WTC11 (cell line): ENCODE results near the gene KIRREL2. TPM values are rescaled to one million over a fixed set of nuclear protein-coding genes. Genes with fewer than 3 reads are reported as not detected.
A peak's percentile ranks its signal among the peaks of the same experiment; 100 is the strongest.

ENCODE experiments used
- ATAC-seq: fragments of 200-7000 bp; cut with Tn5 transposase; 2 replicates; pipeline ENCODE4 v1.10.0; 2021; ENCODE audit warnings: mild to moderate bottlenecking, moderate library complexity
- CTCF ChIA-PET: fragments of 300-600 bp; sonication (Branson Sonifier 250); formaldehyde crosslinking; loops from one replicate; lab custom pipeline; 2021; ENCODE audit warnings: antibody characterized with exemption; lab: Charles Lee
- POLR2A ChIA-PET: fragments of 350-600 bp; sonication (Branson Sonifier 250); formaldehyde crosslinking; loops from one replicate; lab custom pipeline; 2021; ENCODE audit warnings: antibody characterized with exemption; lab: Charles Lee
- DNase-seq: peaks from one replicate; pipeline ENCODE4 v3.0.0; 2021; ENCODE audit warnings: low spot score
- H3K27ac Mint-ChIP-seq: 2 replicates; pipeline ENCODE4 v1.8.0; 2021; ENCODE audit warnings: mixed read lengths
- H3K27me3 Mint-ChIP-seq: 2 replicates; pipeline ENCODE4 v1.8.0; 2021; ENCODE audit warnings: low read depth, mild to moderate bottlenecking, moderate library complexity, mixed read lengths
- H3K36me3 Mint-ChIP-seq: 2 replicates; pipeline ENCODE4 v1.8.0; 2021; ENCODE audit warnings: mixed read lengths
- H3K4me1 Mint-ChIP-seq: 2 replicates; pipeline ENCODE4 v1.8.0; 2022; ENCODE audit warnings: mixed read lengths
- H3K4me3 Mint-ChIP-seq: 2 replicates; pipeline ENCODE4 v1.8.0; 2021; ENCODE audit warnings: mild to moderate bottlenecking, moderate library complexity, mixed read lengths
- H3K9me3 Mint-ChIP-seq: 2 replicates; pipeline ENCODE4 v1.8.0; 2021; ENCODE audit warnings: mixed read lengths
- ETV6 ChIP-seq: sonication (generic); formaldehyde crosslinking; IDR thresholded peaks from 2 replicates; pipeline ENCODE4 v1.8.1; 2022; ENCODE audit warnings: mild to moderate bottlenecking, missing genetic modification reagents
- FOXJ3 ChIP-seq: sonication (generic); formaldehyde crosslinking; IDR thresholded peaks from 2 replicates; pipeline ENCODE4 v1.9.0; 2021; ENCODE audit warnings: missing genetic modification reagents, mild to moderate bottlenecking, borderline replicate concordance
- GABPB1 ChIP-seq: sonication (generic); formaldehyde crosslinking; IDR thresholded peaks from 2 replicates; pipeline ENCODE4 v1.8.1; 2023; ENCODE audit warnings: mild to moderate bottlenecking, missing genetic modification reagents
- JUN ChIP-seq: sonication (generic); formaldehyde crosslinking; IDR thresholded peaks from 2 replicates; pipeline ENCODE4 v1.8.0; 2023; ENCODE audit warnings: mild to moderate bottlenecking, missing genetic modification reagents
- NFE2L1 ChIP-seq: sonication (generic); formaldehyde crosslinking; IDR thresholded peaks from 2 replicates; pipeline ENCODE4 v1.8.1; 2023; ENCODE audit warnings: missing genetic modification reagents
- NFYB ChIP-seq: sonication (generic); formaldehyde crosslinking; conservative IDR thresholded peaks from 2 replicates; pipeline ENCODE4 v1.8.0; 2022; ENCODE audit warnings: low read depth, missing genetic modification reagents
- SP1 ChIP-seq: sonication (generic); formaldehyde crosslinking; conservative IDR thresholded peaks from 2 replicates; pipeline ENCODE4 v1.8.1; 2022; ENCODE audit warnings: missing genetic modification reagents
- TEAD1 ChIP-seq: sonication (generic); formaldehyde crosslinking; IDR thresholded peaks from 2 replicates; pipeline ENCODE4 v1.8.0; 2022; ENCODE audit warnings: mild to moderate bottlenecking, missing genetic modification reagents
- ZNF121 ChIP-seq: sonication (generic); formaldehyde crosslinking; IDR thresholded peaks from 2 replicates; pipeline ENCODE4 v1.8.0; 2023; ENCODE audit warnings: missing genetic modification reagents
- total RNA-seq: library from RNA; stranded (reverse); gene quantifications from 3 replicates; pipeline ENCODE4 v1.2.3, GENCODE V29; 2021
- TF ChIP-seq, protein P1 (sequence below): sonication (generic); formaldehyde crosslinking; IDR thresholded peaks from 2 replicates; pipeline ENCODE4 v1.8.0; 2023; ENCODE audit warnings: mild to moderate bottlenecking, missing genetic modification reagents
- TF ChIP-seq, protein P2 (sequence below): sonication (generic); formaldehyde crosslinking; IDR thresholded peaks from 2 replicates; pipeline ENCODE4 v1.8.1; 2023; ENCODE audit warnings: mild to moderate bottlenecking, missing genetic modification reagents, moderate library complexity
- TF ChIP-seq, protein P3 (sequence below): fragments of 250-450 bp; sonication (Bioruptor Pico); IDR thresholded peaks from 2 replicates; pipeline ENCODE4 v1.9.0; 2021; ENCODE audit warnings: moderate library complexity, mild to moderate bottlenecking, inconsistent platforms, borderline replicate concordance
- TF ChIP-seq, protein P4 (sequence below): sonication (generic); formaldehyde crosslinking; IDR thresholded peaks from 2 replicates; pipeline ENCODE4 v1.8.1; 2023; ENCODE audit warnings: mild to moderate bottlenecking, missing genetic modification reagents
- TF ChIP-seq, protein P5 (sequence below): sonication (generic); formaldehyde crosslinking; conservative IDR thresholded peaks from 2 replicates; pipeline ENCODE4 v1.8.1; 2022; ENCODE audit warnings: mild to moderate bottlenecking, missing genetic modification reagents
- TF ChIP-seq, protein P6 (sequence below): sonication (generic); formaldehyde crosslinking; IDR thresholded peaks from 2 replicates; pipeline ENCODE4 v1.8.0; 2023; ENCODE audit warnings: missing genetic modification reagents, mild to moderate bottlenecking, borderline replicate concordance

The KIRREL2 gene
- total RNA-seq, 1 experiment from 2014 or later = 4.7 TPM

DNA sequence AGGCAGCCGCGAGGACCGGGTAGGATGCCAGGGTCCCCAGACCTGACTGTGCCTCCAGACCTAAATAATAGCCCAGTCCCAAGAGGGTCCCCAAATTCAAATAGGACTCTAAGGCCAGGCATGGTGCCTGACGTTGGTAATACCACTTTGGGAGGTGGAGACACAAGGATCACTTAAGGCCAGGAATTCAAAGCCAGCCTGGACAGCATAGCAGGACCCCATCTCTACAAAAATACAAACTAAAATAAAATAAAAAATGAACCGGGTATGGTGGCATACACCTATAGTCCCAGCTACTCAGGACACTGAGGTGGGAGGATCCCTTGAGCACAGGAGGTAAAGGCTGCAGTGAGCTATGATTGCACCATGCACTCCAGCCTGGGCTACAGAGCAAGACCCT, 6.3 kb downstream of the KIRREL2 start:
- CTCF ChIA-PET = interaction anchor here (0.7 kb wide), 1 partner anchor 333 kb away, joined by 3 read pairs; no protein-coding TSS in a partner anchor

DNA sequence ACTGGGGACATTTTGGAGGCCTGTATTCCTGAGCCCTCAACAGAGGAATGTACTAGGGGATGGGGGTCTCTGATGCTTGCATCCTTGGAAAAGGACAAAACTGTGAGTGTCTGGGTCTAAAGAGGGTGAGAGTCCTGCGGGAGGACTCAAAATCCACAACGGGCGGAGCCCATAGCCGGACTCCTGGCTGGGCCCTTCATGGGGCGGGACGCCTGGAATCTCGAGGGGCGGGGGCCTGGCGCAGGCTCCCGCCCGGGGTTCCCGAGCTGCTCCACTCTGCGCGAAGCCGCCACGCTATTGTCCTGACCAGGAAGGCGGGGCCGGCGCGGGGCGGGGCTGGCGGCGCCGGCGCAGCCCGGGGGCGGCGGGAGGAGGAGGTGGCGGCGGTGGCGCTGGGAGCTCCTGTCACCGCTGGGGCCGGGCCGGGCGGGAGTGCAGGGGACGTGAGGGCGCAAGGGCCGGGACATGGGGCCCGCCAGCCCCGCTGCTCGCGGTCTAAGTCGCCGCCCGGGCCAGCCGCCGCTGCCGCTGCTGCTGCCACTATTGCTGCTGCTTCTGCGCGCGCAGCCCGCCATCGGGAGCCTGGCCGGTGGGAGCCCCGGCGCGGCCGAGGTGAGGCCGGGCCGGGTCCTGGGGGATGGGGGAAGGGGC, 11.6 kb downstream of the KIRREL2 start, which contains the start of gene APLP1:
Gene APLP1, plus strand, starts transcription at position 403 of the 651 bp plus-strand sequence. Its CDS starts 63 bp downstream, at position 466.
- H3K4me1 Mint-ChIP-seq = peaks cover 26% of the 10 kb centered on the region
- H3K27ac Mint-ChIP-seq = no peak within 1 kb of the TSS
- H3K27me3 Mint-ChIP-seq = peaks cover 57% of the 10 kb centered on the region
- TF ChIP-seq, protein P1, sequence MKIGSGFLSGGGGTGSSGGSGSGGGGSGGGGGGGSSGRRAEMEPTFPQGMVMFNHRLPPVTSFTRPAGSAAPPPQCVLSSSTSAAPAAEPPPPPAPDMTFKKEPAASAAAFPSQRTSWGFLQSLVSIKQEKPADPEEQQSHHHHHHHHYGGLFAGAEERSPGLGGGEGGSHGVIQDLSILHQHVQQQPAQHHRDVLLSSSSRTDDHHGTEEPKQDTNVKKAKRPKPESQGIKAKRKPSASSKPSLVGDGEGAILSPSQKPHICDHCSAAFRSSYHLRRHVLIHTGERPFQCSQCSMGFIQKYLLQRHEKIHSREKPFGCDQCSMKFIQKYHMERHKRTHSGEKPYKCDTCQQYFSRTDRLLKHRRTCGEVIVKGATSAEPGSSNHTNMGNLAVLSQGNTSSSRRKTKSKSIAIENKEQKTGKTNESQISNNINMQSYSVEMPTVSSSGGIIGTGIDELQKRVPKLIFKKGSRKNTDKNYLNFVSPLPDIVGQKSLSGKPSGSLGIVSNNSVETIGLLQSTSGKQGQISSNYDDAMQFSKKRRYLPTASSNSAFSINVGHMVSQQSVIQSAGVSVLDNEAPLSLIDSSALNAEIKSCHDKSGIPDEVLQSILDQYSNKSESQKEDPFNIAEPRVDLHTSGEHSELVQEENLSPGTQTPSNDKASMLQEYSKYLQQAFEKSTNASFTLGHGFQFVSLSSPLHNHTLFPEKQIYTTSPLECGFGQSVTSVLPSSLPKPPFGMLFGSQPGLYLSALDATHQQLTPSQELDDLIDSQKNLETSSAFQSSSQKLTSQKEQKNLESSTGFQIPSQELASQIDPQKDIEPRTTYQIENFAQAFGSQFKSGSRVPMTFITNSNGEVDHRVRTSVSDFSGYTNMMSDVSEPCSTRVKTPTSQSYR = no peak
- TF ChIP-seq SP1 = peak; percentile 47; the same call in 1 of the 2 replicates
- CTCF ChIA-PET = interaction anchor here (0.5 to 3.7 kb wide), 7 partner anchors 8 to 114 kb away, joined by 3 to 25 read pairs (median 8); no protein-coding TSS in a partner anchor
- H3K4me3 Mint-ChIP-seq = peak within 1 kb of the TSS; percentile 86
- H3K36me3 Mint-ChIP-seq = no peaks in the 10 kb centered on the region
- no peaks in the 10 kb centered on the region for H3K9me3 Mint-ChIP-seq
- DNase-seq = peak; percentile 69
- peak; percentile 6 for ATAC-seq
- POLR2A ChIA-PET = interaction anchor here (1.1 to 3.0 kb wide), 3 partner anchors 11 to 84 kb away, joined by 3 to 15 read pairs (median 6); partner anchors contain the start of gene KIRREL2

More for the DNA sequence above, 6.3 kb downstream of the KIRREL2 start:
- TF ChIP-seq, protein P2, sequence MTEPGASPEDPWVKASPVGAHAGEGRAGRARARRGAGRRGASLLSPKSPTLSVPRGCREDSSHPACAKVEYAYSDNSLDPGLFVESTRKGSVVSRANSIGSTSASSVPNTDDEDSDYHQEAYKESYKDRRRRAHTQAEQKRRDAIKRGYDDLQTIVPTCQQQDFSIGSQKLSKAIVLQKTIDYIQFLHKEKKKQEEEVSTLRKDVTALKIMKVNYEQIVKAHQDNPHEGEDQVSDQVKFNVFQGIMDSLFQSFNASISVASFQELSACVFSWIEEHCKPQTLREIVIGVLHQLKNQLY = no peak
- TF ChIP-seq NFE2L1 (no peak), TEAD1 (CRISPR knock-in tag) (no peak), GABPB1 (no peak), ZNF121 (CRISPR knock-in tag) (no peak; the same call in 1 of the 2 replicates), SP1 (no peak), ETV6 (CRISPR knock-in tag) (no peak), JUN (CRISPR knock-in tag) (no peak)
- TF ChIP-seq, protein P3, sequence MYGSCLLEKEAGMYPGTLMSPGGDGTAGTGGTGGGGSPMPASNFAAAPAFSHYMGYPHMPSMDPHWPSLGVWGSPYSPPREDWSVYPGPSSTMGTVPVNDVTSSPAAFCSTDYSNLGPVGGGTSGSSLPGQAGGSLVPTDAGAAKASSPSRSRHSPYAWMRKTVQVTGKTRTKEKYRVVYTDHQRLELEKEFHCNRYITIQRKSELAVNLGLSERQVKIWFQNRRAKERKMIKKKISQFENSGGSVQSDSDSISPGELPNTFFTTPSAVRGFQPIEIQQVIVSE = no peak
- TF ChIP-seq, protein P4, sequence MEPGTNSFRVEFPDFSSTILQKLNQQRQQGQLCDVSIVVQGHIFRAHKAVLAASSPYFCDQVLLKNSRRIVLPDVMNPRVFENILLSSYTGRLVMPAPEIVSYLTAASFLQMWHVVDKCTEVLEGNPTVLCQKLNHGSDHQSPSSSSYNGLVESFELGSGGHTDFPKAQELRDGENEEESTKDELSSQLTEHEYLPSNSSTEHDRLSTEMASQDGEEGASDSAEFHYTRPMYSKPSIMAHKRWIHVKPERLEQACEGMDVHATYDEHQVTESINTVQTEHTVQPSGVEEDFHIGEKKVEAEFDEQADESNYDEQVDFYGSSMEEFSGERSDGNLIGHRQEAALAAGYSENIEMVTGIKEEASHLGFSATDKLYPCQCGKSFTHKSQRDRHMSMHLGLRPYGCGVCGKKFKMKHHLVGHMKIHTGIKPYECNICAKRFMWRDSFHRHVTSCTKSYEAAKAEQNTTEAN (CRISPR knock-in tag) = no peak
- TF ChIP-seq, protein P5, sequence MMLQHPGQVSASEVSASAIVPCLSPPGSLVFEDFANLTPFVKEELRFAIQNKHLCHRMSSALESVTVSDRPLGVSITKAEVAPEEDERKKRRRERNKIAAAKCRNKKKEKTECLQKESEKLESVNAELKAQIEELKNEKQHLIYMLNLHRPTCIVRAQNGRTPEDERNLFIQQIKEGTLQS = no peak
- ATAC-seq (no peak), DNase-seq (no peak)
- Mint-ChIP-seq H3K27me3 (peaks cover 100% of the 10 kb centered on the region), H3K36me3 (no peaks in the 10 kb centered on the region), H3K4me3 (no peak overlapping the region), H3K27ac (no peak overlapping the region), H3K4me1 (peaks cover 18% of the 10 kb centered on the region), H3K9me3 (no peaks in the 10 kb centered on the region)
- POLR2A ChIA-PET = no interaction called here

DNA sequence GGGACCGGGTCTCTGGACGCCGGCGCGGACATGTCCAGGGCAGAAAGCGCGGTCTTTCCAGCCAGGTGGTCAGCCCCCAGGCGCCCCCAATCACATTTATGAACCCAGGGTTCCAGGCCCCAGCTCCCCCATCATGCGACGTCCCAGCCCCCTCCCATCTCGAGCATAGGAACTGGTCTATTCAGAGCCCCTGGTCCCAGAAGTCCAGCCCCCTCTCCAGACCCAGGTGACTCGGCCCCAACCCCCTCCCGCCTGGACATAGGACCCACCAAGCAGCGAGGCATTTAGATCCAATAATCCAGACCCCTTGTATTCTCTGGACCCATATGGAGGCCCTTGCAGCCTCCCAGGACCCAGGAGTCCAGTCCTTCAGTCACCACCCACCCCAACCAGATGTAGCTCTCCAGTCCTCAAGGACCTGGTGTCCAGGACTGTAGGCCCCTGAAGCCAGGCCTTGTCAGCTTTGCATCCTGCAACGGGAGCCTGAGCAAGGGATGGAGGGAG, 12.2 kb downstream of the KIRREL2 start:
- no peaks in the 10 kb centered on the region for H3K36me3 Mint-ChIP-seq
- no peak for ATAC-seq
- H3K27ac Mint-ChIP-seq = no peak overlapping the region
- DNase-seq = no peak
- H3K27me3 Mint-ChIP-seq = peaks cover 51% of the 10 kb centered on the region
- CTCF ChIA-PET = interaction anchor here (0.5 to 3.7 kb wide), 8 partner anchors 9 to 113 kb away, joined by 3 to 25 read pairs (median 14); no protein-coding TSS in a partner anchor
- no peak for TF ChIP-seq NFYB (CRISPR knock-in tag)
- TF ChIP-seq GABPB1 = no peak
- 0 out of 2 replicates have a peak, but pooled peaks have one; percentile 12 for TF ChIP-seq ZNF121 (CRISPR knock-in tag)
- TF ChIP-seq, protein P6, sequence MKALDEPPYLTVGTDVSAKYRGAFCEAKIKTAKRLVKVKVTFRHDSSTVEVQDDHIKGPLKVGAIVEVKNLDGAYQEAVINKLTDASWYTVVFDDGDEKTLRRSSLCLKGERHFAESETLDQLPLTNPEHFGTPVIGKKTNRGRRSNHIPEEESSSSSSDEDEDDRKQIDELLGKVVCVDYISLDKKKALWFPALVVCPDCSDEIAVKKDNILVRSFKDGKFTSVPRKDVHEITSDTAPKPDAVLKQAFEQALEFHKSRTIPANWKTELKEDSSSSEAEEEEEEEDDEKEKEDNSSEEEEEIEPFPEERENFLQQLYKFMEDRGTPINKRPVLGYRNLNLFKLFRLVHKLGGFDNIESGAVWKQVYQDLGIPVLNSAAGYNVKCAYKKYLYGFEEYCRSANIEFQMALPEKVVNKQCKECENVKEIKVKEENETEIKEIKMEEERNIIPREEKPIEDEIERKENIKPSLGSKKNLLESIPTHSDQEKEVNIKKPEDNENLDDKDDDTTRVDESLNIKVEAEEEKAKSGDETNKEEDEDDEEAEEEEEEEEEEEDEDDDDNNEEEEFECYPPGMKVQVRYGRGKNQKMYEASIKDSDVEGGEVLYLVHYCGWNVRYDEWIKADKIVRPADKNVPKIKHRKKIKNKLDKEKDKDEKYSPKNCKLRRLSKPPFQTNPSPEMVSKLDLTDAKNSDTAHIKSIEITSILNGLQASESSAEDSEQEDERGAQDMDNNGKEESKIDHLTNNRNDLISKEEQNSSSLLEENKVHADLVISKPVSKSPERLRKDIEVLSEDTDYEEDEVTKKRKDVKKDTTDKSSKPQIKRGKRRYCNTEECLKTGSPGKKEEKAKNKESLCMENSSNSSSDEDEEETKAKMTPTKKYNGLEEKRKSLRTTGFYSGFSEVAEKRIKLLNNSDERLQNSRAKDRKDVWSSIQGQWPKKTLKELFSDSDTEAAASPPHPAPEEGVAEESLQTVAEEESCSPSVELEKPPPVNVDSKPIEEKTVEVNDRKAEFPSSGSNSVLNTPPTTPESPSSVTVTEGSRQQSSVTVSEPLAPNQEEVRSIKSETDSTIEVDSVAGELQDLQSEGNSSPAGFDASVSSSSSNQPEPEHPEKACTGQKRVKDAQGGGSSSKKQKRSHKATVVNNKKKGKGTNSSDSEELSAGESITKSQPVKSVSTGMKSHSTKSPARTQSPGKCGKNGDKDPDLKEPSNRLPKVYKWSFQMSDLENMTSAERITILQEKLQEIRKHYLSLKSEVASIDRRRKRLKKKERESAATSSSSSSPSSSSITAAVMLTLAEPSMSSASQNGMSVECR (CRISPR knock-in tag) = 0 out of 2 replicates have a peak, but pooled peaks have one; percentile 21
- no peak for TF ChIP-seq FOXJ3
- peak overlapping the region; percentile 86 for H3K4me3 Mint-ChIP-seq
- peaks cover 26% of the 10 kb centered on the region for H3K4me1 Mint-ChIP-seq
- POLR2A ChIA-PET = interaction anchor here (1.1 to 3.0 kb wide), 4 partner anchors 8 to 84 kb away, joined by 3 to 15 read pairs (median 9); partner anchors contain the start of gene KIRREL2
- no peaks in the 10 kb centered on the region for H3K9me3 Mint-ChIP-seq
